Measurements from ENCODE around the gene HSD17B8. TPM values are rescaled to one million over a fixed set of nuclear protein-coding genes. Genes with fewer than 3 reads are reported as not detected.

Gene HSD17B8
- not detected for total RNA-seq

DNA sequence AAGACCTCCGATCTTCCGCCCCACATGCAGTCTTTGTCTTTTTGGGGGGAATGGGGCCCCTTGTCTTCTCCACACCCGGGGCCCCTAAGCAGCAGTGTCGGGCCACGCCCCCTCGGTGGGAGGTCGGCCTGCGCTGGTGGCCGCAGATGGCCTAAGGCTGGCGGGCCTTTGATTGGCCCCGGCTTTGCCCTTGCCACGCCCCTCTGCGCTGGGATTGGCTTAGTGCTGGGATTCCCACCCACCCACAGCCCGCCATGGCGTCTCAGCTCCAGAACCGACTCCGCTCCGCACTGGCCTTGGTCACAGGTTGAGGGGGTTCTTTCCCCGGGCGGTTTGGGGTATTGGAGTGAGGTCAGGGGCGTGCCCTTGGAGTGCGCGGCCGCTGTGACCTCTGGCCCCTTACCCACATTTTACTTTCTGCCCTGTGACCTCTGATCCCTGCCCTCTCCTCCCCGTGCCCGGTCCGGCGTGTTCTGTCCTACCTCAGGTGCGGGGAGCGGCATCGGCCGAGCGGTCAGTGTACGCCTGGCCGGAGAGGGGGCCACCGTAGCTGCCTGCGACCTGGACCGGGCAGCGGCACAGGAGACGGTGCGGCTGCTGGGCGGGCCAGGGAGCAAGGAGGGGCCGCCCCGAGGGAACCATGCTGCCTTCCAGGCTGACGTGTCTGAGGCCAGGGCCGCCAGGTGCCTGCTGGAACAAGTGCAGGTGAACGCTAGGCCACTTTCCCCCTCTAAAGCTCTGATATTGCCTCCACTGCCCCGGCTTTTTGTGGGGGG, at the start of gene HSD17B8:
Gene HSD17B8, plus strand, starts transcription at position 241 of the 776 bp plus-strand sequence. Its CDS starts 14 bp downstream, at position 255.
- TF ChIP-seq CTCF (IDR thresholded peaks at IDR 0.05), result no peak
- peak; percentile 76 to 97 for DNase-seq (ENCODE audit: low spot score in 2 of 2)
- no peaks in the 10 kb centered on the region for H3K9me3 ChIP-seq
- intact Hi-C loops (cut with DNase I), result loop anchor here (5.0 kb wide), 4 partner anchors 113 to 232 kb away; partner anchors contain the start of genes KIFC1, PHF1 and ZBTB22
- peaks cover 18 to 22% of the 10 kb centered on the region in 2 donors for H3K36me3 ChIP-seq
- H3K27ac ChIP-seq, result no peak within 1 kb of the TSS
- H3K4me3 ChIP-seq, result peak within 1 kb of the TSS; percentile 49 to 59
- H3K4me1 ChIP-seq, result peaks cover 6 to 37% of the 10 kb centered on the region in 2 donors
- no peaks in the 10 kb centered on the region for H3K27me3 ChIP-seq

DNA sequence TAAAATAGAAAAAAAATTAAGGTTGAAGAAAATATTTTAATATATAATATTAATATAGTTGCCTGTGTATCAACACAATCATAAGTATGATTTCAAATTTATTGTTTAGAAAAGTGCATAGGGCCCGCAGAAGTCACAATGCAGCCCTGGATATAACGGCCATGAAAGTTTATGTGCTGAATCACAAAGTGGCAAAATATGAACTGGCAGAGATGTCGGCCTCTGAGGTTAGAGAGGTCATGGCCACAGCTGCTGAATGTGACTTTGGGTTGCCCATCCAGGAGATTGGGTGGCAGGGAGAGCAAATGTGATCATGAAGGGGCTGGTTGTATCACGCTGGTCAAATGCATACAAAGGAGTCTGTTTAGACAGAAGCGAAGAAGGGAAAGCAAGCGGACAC, 47.9 kb upstream of the HSD17B8 start:
- no peak overlapping the region for H3K27ac ChIP-seq
- intact Hi-C loops (cut with DNase I), result no loop called here
- no peaks in the 10 kb centered on the region for H3K27me3 ChIP-seq
- no peak for DNase-seq (ENCODE audit: low spot score in 2 of 2)
- no peaks in the 10 kb centered on the region for H3K9me3 ChIP-seq
- H3K4me1 ChIP-seq, result peaks cover 4% of the 10 kb centered on the region in 2 donors
- no peak for TF ChIP-seq CTCF (IDR thresholded peaks at IDR 0.05)
- no peaks in the 10 kb centered on the region for H3K36me3 ChIP-seq
- H3K4me3 ChIP-seq, result no peak overlapping the region

DNA sequence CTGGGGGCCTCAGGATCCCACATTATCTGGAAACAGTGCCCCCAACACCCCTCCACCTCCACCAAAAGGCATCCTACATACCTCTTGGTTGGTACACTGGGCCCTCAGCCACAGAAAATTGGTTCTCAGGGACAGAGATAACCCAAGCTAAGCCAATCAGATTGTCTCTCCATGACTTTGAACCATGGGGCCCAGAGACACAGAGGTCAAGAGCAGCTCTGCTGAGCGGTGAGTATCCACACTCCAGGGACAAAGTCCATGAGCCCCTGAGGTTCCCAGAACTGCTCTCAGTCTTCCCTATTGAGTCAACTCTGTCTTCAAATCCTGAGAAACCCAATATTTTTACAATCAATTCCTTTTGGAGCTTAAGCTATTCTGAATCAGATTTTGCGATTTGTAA, 47.5 kb upstream of the HSD17B8 start:
- intact Hi-C loops (cut with DNase I), result no loop called here
- DNase-seq (ENCODE audit: low spot score in 2 of 2), result no peak
- H3K27ac ChIP-seq, result no peak overlapping the region
- H3K4me3 ChIP-seq, result no peak overlapping the region
- no peak for TF ChIP-seq CTCF (IDR thresholded peaks at IDR 0.05)
- H3K4me1 ChIP-seq, result peaks cover 4% of the 10 kb centered on the region in 2 donors
- no peaks in the 10 kb centered on the region for H3K9me3 ChIP-seq
- no peaks in the 10 kb centered on the region for H3K27me3 ChIP-seq
- H3K36me3 ChIP-seq, result no peaks in the 10 kb centered on the region

GRCh38 chr6:33160096-33160495, 44.4 kb upstream of the HSD17B8 start:
- no peak overlapping the region for H3K4me3 ChIP-seq
- no peaks in the 10 kb centered on the region for H3K9me3 ChIP-seq
- H3K36me3 ChIP-seq, result no peaks in the 10 kb centered on the region
- peaks cover 4% of the 10 kb centered on the region in 2 donors for H3K4me1 ChIP-seq
- H3K27ac ChIP-seq, result no peak overlapping the region
- TF ChIP-seq CTCF (IDR thresholded peaks at IDR 0.05), result no peak
- intact Hi-C loops (cut with DNase I), result no loop called here
- H3K27me3 ChIP-seq, result no peaks in the 10 kb centered on the region
- no peak for DNase-seq (ENCODE audit: low spot score in 2 of 2)

- intact Hi-C loops (cut with DNase I), result loop anchor here (1.0 kb wide), 2 partner anchors 39 to 87 kb away; partner anchors contain the start of genes RXRB and SLC39A7
- no peak for TF ChIP-seq CTCF (IDR thresholded peaks at IDR 0.05)
These were observed 43.6 kb upstream of the HSD17B8 start for GRCh38 chr6:33160728-33161344.

More at GRCh38 chr6:33160728-33161344, 43.6 kb upstream of the HSD17B8 start:
- H3K9me3 ChIP-seq, result no peaks in the 10 kb centered on the region
- H3K36me3 ChIP-seq, result no peaks in the 10 kb centered on the region
- H3K4me1 ChIP-seq, result peaks cover 4% of the 10 kb centered on the region in 2 donors
- DNase-seq (ENCODE audit: low spot score in 2 of 2), result peak in 1 of 2 donors; percentile 80
- H3K4me3 ChIP-seq, result peak overlapping the region in 1 of 2 donors; percentile 61
- H3K27ac ChIP-seq, result peak overlapping the region; percentile 47 to 58
- H3K27me3 ChIP-seq, result no peaks in the 10 kb centered on the region

Data from ascending aorta (tissue), 2 donors.